NOMO-1 treated with DMSO at 0.1 percent for 48 hours (cell line): ENCODE measurements around the gene LSAMP.
"Not testable (repeated sequence)": the region's sequence is repeated elsewhere in the genome, so short reads cannot be mapped to it uniquely, and the experiment has no call there.

Source experiments
- DNase-seq: peaks from one replicate; lab custom pipeline; 2025; ENCODE audit not compliant: unreplicated experiment; lab: John Stamatoyannopoulos, UW

LSAMP gene

DNA sequence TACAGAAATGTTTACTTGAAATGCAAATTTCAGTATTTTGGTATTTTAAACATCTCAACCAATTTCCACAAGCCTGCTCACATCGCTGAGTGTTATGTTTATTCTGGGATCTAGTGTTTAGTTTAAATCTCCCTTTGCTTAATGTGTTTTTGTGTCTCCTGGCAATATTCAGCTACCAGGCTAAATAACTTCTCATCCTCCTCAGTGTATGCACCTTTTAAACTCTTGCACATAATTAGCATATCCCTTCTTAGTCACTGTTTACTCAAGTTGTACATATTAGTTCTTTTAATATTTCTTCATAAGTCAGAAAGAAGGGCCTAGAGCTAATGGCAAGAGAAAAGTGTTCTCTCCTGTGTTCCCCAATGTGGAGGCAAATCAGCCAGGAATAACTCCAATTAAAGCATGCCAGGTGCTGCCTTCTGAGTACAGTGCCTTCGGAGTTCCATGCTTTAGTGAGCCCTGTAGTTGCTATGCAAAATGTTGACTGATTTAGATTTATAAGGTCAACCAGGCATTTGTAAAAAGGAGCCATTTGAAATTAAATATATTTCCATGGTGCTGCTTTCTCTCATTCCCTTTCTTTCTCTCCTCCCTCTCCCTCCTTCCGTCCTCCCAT is 587.7 kb downstream of the LSAMP start:
- no peak for DNase-seq

DNA sequence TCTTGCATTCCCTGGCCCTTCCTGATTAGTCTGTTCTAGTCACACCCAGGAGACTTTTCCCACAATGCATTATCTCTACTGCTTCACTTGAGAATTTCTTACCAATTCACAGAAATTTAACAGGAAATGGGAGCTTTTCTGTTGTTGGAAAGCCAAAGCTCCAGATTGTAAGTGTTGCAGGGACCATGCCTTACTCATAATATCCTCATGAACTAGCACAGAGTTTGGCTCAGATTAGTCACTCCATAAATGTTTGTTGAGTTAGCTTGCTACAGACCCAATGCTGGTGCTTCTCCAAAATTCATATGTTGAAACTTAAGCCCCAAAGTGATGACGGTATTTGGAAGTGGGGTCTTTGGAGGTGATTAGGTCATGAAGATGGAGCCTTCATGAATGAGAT is 589.4 kb downstream of the LSAMP start:
- no peak for DNase-seq

DNA sequence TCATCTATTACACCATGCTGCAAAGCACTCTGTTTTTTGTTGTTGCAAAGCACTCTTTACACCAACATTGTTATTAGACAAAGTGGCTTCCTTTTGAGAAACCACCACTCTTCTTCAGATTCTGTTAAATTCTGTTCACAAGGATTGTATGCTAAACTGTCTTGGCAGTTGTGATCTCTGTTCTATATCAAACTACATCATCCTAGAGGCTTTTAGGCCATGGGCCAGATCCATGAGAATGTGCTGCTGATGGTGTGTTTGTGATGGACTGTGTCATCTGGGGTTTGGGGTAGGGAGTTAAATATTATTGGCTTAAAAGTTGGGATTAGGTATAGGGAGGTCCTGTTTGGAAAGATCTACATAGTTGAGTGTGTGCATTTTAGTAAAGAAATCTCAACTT is 592.2 kb downstream of the LSAMP start:
- DNase-seq = no peak

DNA sequence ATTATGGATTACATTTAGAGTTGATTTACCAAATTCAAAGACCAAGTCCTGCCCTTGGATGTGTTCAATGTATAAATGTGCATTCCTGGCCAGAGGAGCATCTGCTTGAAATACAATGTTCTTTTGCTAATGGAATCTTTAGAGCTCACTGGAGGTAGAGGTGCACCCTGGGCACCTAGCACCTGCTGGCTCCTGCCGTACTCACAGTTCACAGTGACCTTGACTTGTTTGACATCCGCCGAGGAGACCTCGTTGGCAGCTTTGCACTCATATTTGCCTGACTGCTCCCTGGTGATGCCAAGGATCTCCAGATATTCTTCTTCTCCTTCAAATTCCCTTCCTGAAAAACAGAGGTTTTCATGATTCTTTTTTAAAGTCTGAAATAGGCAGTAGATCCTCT is 593.0 kb downstream of the LSAMP start:
- no peak for DNase-seq

DNA sequence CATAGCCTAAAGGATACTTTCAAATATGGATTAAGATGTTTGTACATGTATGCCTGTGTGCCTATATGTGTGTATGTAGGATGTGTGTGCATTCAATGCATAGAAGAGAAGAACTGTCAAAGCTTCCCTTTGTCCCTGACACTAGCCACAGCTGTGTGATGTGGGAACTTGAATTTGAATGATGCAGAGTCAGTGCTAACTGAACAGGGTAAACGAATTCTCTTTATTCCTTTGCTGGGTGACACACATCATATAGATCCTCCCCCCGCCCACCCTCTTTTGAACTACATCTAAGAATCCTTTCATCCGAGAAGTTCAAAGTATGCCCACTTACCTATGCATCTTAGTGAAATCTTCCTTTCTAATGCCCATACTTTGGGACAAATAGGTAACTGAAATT is 593.7 kb downstream of the LSAMP start:
- DNase-seq = no peak

DNA sequence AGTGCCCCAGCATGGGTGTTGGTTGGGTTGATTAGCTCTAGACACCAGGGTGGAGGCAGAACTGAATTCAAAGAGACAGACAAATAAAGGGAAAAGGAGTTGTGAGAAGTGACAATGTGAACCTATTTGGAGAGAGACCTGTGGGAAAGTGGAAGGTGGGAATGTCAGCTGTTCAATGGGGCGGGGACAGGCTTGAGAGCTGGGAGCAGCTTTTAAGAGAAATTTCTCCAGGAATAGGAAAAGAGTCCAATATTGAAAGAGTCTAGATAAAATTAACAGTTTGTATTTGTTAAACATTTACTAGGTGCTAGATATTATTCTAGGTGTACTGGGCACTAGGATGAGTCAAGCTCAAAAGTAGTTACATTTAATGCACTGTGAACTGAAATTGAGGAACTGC is 596.6 kb downstream of the LSAMP start:
- DNase-seq = no peak

DNA sequence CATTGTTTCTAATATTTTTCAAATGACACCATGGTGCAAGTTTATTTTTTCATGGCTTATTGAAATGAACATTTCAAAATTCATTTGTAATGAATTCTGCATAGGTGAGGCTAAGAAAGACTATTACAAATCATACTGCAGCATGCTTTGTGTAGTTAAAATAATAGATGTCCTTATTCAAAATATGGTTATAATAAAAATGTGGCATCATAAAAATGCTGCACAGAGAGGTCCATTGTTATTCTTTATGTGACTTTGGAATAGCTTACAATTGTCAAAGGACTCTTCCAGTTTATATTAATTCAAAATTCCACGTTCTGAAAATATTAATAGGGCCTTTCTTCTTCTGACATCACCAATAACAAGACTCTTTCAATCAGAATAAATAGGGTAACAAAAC is 599.3 kb downstream of the LSAMP start:
- no peak for DNase-seq

DNA sequence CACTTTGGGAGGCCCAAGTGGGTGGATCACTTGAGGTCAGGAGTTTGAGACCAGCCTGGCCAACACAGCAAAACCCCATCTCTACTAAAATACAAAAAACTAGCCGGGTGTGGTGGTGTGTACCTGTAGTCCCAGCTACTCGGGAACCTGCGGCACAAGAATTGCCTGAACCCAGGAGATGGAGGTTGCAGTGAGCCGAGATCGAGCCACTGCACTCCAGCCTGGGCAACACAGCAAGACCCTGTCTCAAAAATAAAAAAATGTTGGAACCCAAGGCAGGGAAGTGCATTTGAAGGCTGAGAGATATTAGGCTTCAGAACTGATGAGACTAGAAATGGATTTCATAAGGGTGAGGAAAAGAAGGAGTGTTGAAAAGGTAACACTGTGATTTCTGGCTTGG is 600.6 kb downstream of the LSAMP start:
- not testable (repeated sequence) for DNase-seq

DNA sequence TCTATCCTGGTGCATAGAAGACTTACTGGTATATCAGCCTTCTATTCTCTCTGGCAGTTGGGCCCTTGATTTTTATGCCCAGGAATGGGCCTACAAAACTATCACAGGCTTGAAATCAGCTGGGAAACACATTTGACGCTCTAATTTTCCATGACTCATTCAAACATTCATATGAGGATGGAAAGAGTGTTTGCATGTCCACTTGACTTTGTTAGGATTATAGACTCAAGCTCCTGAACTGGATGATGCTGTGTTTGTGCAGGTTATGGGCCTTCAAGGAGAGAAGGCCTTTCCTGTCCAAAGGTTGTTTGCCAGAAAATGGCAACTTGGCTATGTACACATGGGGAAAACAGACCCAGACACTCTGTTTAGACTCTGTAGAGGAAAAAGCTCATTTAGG is 602.1 kb downstream of the LSAMP start:
- DNase-seq = no peak

DNA sequence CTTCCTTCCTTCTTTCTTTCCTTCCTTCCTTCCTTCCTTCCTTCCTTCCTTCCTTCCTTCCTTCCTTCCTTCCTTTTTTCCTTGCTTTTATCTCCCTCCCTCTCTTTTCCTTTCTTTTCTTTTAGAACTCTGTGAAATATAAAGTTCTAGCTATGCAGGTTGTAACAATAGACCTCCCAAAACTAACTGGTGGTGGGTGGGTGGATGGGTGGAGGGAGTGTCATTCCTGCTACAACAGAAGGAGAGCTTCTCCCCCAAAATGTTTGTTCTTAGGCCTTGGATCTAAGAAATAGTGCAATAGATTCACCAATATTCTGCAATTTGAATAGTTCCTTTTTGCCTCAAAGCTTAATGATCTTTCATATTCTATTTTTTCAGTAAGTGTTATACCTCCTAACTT is 606.0 kb downstream of the LSAMP start:
- no peak for DNase-seq

DNA sequence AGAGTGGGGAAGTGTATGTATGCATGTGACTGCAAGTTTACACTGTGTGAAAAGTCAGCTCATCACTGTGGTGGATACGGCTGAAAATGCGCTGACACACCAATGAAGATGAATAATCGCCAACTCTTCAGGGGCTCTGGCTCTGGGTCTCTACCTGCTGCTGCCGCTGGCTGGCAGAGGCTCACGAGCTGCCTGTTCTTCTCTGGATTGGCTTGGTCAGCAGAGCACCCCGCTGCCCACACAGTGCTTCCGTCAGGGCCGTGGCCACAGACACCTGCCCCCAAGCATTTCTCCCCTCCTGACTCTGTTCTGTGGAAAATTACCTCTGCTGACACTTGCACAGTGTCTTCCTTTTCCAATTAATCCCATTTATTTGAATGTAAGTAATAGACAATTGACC is 606.5 kb downstream of the LSAMP start:
- no peak for DNase-seq

DNA sequence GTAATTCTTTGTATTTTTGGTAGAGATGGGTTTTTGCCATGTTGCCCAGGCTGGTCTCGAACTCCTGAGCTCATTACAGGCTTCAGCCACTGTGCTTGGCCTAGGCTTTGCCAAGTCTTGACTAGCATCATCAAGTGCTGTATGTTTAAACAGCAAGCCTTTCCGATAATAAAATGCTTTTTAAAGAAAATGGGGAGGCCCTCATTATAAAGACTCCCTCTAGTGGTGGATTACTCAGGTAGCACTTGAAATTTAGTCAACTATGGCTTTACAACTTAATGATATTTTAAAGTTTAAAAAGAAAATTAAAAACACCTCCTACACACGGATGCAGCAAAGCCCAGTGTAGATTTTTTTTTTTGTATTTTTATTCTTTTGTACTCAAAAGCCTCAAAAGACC is 608.3 kb downstream of the LSAMP start:
- DNase-seq = peak; percentile 3

DNA sequence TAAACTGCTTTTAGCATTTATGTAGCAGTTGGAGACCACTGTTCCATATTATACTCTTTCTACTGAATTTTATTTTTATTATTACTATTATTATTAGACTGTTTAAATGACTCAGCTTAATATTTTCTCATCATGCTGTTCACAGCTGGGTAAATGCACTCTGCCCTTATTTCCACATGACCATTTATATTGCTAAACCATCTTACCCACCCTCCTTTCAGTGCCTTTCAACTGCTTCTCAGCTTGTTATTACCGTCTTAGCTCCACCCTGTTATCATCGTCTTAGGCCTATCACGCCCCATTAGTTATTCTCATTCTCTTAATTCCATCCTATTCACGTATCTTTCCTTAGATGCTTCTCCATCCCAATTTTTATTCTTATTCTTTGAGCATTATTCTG is 609.3 kb downstream of the LSAMP start:
- DNase-seq = no peak

DNA sequence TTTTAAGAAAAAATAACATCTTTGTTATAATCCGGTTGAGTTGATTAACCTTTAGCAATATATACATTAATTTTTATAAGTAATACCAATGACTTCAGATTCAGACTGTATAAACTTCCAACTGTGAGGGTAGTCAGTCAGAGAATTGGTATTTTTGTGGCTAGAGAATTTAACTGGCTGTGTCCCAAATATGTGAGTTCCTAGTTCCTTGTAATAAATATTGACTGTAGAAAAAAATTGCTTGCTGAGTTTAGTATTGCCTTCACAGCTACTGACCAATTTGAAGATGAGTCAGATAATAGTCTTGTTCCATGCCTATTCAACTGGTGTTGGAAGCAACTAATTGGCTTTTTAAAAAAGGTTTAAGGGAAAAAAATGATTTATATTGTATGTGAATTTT is 611.2 kb downstream of the LSAMP start:
- DNase-seq = no peak

DNA sequence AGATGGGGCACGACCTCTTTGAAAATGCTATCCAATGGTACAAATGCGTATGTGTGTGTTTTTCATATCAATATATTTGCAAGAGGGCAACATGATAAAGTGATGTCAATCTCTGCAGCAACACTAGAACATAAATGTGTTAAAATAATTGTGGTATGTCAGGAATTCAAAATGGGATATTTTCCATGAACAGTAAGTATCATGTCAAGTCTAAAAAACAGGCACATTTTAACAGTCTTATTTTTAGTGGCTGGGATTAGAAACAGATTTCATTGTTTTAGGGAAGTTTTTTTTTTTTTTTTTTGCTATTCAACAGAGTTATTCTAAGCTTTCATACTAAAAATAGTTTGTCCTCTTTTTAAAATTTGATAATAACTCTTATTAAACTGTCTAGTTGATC is 612.2 kb downstream of the LSAMP start:
- no peak for DNase-seq

DNA sequence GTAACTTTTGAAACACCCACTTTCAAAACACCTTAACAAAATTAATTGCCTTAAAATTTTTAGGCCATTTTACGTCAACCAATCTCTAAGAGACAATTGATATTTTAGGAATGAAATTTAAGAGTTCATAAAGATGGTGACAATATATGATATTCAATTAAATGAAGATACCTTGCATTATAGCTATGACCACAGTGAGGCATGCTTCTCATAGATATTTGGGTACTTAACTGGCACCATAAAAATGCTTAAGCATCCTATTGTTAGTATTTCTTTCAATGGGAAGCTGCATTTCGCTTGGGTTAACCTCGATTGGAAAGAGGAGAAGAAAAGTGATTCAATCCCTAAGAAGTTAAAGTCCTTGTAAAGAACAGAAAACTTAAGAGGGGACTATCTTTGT is 613.0 kb downstream of the LSAMP start:
- DNase-seq = no peak

DNA sequence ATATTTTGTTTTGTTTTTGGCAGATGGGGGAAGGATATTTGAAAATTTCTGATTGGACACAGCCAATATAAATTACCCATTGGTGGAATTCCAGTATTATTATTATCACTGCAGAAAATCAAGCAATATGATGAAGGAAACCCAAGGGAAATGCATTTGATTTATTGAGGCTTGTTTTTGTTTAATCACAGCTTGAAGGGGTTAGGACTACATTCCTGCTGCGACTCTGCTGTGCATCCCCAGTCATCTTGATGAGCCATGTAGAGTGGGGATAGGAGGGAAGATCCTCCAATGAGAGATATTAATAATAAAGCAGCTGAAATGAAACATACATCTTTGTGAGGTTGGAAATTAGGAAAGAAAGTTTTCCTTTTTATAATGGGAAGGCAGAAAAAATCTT is 613.4 kb downstream of the LSAMP start:
- DNase-seq = no peak

DNA sequence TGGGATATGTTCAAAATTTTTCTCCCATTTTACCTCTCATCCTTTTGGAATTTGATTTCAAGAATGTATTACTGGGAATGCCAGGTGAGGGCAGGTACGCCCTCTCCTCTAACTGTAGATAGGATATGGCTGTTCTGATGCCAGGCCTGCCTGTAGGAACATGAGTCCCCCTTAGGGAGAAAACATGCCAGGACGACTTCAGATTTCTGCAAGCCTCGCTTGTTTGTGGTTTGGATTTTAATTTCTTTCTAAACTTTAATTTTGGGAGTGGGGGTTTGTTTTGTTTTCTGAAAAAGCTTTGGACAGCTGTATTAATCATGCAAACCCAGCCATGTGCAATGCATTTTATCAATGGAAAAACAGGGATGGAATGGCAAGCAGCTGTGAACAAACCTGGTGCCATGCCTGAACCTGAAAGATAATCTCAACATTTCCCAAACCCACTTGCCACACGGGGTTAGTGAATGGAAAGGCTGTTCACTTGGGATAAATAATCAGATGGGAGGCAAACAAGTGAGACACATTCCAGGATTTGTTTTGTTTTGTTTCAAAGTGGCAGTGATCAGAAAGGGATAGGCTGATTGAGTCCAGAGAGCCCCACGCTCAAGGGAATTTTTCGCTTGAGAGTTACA is 614.4 kb downstream of the LSAMP start:
- no peak for DNase-seq

DNA sequence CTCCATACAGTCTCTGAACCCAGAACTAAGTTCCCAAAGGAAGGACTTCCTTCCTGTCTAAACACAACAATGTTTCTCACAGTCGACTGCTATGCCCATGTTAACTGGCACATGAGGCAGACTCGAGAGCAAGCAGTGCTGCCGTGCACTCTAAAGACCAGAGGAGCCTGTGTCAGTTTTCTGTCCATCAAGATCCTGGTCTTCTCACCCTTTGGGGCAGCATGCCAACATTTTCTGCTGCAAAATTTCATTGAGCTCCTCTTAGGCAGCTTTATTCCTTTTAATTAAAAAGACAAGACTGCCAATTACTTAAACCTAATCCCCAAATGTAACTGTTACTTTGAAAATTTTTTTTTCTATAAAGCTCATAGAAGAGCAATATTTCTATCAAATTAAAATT is 616.9 kb downstream of the LSAMP start:
- DNase-seq = no peak

DNA sequence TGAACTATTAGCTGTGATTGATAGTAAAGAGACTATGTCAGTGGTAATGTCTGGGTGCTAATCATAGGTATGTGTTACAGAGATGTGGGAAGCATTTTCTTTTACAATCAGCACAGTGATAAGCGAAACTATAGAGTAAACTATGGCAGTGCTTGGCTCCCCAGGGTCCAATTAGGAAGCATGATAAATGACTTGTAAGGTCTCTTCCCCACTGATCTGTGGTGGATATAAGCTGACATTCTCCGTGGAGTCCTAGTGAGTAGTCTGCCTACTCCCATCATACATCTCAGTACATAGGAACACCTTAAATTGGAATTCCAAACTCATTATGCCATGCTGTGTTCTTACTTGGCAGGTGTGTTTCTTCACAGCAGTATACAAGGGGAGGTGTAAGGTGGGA is 617.8 kb downstream of the LSAMP start:
- no peak for DNase-seq

DNA sequence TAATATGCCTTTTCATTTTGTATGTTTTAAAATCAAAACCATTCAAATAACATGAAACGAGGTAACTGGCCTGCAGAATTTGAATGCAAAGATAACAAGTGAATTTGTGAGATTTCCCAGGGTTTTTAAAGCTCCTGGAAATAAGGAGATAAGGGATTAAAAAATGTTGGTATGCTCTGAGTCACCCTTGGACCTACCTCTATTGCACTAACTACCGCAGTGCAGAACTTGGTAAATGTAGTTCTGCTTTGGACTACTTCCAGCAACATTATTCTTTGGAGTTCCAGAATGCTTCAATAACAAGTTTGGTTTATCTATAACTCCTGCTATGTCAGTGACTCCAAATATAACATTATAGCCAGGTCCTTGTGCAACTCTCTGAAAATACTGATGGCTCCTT is 620.2 kb downstream of the LSAMP start:
- no peak for DNase-seq

DNA sequence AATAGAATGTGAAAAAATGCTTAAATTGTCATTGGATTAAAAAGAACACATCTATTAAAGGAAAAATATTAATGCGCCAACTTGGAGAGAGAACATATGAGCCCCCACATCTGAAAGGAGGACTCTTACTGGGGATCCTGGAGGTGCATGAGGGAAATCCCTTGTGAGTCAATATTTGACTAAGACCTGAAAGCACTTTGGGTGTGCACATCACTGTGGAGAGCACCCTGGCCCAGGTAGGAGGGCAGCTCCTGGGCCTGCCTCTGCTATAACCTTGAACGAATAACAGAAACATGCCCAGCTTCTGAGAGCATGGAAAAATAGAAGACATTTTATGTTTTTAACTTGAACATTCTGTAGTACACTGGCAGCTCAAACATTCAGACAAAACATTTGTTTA is 622.2 kb downstream of the LSAMP start:
- DNase-seq = no peak

DNA sequence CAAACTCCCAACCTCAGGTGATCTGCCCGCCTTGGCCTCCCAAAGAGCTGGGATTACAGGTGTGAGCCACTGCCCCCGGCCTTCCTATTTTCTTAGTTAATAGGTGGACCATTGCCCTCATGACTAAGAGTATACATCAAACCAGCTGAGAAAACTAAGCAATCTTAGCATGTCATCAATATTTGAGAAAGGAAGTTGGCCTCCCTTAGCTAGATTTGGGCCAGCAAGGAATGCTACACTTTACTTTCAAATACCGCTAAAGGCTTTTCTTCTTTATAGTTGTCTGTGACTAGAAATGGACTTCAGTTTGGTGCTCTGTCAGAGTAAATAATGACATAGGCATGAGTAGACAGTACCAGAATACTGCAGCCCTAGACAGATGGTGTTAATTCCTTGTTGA is 622.7 kb downstream of the LSAMP start:
- DNase-seq = no peak
